HG03108 (cell line): ENCODE results near the gene ATP8A2.

Source experiments
- ATAC-seq: cut with Tn5 transposase; IDR thresholded peaks from one replicate; pipeline ENCODE4 v1.9.1; 2021; ENCODE audit warnings: moderate library complexity; ENCODE audit not compliant: unreplicated experiment

Gene ATP8A2

DNA sequence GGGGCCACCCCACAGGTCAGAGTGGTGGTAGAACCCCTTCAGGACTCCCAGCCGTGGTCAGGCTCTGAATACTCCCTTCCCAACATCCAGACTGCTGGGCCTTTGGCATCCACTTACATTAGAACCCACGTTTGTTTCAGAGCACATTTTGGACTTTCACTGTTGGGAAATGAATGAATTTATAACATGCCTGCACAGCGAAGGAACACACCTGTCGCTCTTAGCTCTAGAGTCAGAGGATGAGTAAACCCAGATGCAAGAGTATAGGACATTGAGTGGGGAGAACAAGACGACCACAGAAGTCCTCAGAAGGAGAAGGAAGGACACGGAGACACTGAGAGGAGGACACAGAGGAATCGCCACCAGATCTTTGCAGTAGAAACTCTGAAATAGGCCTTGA, 649.1 kb downstream of the ATP8A2 start:
- ATAC-seq: no peak

DNA sequence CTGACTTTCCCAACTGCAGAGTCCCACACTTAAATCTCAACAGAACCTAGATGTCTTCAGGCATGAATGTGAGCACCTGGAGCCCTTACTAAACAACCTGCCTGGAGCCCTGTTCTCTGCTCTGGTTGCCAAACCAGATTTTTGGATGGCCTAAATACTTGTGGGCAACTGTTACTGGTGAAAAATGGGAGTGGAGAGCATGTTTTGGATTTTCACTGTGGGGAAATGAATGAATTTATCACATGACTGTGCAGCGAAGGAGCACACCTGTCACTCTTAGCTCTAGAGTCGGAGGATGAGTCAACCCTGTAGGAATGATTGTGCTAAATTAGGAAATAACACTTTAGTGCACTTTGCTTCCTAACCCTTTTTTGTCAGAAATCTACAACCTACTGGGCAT, 649.7 kb downstream of the ATP8A2 start:
- no peak for ATAC-seq

DNA sequence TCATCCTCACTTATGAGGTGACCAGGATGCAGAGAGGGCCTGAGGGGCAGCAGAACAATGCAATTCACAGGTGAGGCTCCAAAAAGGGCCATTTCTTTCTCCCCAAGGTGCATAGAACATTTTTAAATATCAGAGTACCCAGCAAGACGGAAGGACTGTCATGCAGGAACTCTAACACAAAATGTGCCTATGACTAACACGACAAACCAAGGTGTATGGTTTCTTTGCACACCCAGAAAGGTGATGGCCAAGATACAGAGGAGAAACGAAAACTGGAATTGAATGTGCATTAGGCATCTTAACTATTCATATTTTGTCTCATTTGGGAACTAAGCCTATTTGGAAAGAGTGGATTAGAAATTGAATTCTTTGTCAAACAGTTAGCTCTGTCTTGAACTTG, 650.2 kb downstream of the ATP8A2 start:
- ATAC-seq: no peak

DNA sequence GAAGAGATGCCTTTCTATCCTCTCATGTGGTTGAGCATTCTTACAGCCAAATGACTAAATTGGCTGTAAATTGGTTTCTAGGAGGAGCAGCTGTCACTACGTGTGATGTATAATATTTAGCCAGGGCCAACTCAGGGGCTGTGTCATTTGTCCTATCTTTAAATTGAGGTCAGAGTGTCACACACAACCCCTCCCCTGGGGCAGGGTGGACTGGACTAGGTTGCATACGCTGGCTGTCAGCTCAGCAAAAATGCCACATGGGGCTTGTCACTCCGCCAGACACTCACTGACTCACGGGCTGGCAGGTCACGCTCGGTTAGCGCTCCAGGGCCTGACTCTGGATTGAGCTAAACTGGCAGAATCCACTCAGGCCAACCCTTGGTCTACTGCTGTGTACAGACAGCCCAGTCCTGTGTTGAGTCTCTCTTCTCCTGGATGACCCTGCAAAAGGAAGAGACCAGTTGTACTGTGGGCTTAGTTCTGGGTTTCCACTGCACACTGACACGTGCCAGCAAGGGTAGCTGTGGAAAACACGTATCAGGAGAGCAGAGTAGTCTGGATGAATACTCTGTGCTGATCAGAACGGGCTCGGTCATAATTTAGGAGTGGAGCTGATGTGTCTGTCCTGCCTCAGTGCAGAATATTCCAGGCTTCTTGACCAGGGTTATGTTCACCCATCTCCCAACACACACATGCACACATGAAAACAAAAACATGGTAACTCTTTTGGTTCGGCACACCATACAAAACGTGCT, 650.9 kb downstream of the ATP8A2 start:
- ATAC-seq: no peak

DNA sequence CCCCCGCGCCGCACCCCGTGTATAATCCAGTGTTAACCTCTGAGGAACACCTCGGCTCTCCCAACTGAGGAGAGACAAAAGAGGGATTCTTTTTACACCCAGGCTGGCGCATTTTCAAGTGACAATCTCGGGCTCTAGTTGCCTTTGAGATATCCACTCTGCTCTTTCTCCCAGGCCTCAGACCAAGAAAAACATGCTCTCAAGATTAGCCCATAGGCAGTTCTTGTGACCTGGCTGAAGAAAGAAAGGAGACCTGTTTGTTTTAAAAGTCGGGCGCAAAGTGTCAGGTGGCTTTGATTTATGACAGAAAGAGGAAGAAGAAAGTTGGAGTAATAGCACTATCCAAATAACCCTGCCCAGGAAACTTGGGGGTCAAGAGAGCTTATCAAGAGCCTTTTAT, 652.8 kb downstream of the ATP8A2 start:
- ATAC-seq: no peak

DNA sequence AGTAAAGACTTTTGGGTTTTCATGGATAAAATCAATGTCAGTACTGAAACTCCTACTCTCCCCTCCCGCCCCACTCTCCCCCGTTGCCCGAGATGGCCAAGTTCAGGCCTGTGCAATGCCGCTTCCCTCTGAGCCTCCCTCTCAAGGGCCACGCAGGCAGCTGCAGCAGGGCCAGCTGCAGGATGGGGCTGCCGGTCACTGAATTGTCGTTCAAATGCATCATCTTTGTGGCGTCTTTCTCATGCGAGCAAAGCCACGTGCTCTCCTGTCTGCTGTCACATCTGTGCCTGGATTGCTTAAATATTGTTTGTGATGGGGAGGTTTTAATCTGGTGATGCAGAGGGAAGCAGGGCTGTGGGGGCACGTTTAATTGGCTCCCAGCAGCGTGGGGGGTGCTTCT, 653.4 kb downstream of the ATP8A2 start:
- ATAC-seq: no peak

DNA sequence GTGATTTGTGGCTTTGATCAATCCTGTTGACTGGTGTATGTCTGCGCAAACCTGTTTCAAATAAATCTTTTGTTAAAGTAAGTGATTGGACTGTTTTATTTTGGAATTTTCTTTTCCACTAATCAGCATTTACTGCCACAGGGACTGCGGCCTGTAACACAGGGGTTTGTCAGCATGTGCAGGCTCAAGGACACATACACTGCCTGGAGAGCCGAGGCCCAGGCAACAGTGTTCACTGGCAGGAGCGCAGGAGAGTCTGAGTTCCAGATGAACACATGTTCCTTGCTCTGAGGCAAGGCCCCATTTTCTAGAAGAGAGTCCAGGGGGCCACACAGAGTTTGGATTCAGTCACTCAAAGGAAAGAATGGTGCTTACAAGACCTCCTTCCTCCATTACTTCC, 654.0 kb downstream of the ATP8A2 start:
- no peak for ATAC-seq

DNA sequence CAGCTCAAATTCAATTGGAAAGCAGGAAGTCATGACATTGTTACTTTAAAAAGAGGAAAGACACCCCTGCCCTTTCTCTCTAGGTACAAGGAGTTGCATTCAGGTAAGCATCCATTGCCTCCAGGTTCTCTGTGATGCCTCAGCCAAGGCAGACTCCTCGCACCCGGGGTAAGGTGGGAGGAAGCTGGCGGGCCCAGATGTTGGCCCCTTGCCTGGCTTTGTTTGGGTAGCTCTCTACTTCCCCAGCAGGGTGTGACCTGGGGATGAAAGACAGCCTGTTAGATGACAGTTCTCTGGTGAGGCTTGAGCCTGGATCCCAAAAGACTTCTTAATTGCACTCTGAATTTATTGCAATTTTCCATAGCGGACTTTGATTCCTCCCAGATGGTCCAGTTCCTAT, 654.4 kb downstream of the ATP8A2 start:
- ATAC-seq: no peak

DNA sequence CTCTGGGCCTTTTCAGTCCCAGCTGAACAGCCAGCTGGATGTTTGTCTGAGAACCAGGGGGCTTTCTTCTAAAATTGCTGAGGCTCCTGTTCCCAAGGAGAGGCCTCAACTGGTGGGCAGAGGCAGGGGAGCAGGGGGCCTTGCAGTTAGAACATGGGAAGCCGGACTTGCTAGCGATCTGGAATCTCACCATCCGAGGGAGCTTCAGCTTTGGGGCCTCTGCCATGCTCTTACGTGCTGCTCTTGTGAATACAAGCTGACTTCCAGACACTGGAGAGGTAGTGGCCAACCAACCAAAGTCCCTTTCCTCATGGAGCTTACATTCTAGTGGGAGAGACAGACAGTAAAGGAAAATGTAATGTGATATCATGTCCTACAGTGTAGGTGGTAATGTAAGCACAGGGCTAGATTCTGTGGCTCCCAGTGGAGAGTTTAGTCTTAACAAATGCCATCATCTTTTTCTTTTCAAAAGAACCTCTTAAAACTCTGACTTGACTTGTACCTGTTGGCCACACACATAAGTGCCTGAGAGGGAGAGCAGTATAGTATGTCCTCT, 657.9 kb downstream of the ATP8A2 start:
- no peak for ATAC-seq

DNA sequence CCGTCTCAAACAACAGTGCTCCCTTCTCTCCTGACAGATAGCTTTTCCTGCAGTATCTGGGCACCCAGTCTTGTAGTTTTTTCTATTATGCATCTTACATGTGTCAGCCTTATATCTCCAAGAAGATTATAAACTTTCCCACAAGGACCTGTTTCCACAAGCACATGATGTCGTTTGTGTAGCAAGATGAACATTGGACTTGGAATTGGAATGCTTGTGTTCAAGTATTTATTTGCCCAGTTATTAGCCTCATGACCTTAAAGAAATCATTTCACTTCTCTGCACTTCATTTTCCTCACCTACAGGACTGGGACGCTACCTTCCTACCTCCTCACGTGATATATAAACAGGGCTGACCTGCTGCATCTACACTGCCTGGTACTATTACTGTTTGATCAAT, 658.6 kb downstream of the ATP8A2 start:
- ATAC-seq: no peak

DNA sequence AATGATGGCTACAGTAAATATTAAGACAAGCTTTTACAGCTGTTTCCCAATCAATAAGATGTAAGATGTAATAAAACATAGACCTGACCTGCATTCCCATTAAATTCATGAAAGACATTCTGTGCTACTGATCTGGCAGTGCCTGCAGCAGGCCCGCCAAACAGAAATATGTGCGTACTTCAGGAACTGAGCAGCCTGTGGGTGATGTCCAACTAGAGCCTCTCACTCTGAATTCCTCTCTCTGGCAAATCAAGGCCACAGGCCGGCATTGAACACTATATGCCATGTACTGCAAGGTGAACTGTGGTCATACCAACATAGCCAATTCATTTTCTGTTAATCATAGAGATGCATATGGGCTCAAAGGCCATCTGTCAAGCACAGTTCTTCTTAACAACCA, 662.2 kb downstream of the ATP8A2 start:
- ATAC-seq: no peak

DNA sequence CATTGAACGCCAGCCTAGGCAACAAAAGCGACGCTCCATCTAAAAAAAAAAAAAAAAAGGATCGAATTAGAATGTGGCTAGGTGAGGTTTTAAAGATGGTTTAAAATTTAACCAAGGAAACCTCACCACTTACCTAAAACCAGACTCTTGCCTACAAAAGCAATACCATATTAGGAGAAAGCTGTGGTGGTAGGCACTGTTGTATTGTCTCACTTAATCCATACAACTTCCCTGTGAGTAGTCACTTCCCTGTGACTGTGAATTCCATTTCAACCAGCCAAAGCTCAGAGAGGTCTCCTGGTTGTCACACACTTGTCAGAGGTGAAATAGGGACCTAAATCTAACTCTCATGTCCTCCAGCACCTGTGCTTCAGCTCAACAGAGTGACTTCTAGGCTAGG, 664.6 kb downstream of the ATP8A2 start:
- no peak for ATAC-seq

DNA sequence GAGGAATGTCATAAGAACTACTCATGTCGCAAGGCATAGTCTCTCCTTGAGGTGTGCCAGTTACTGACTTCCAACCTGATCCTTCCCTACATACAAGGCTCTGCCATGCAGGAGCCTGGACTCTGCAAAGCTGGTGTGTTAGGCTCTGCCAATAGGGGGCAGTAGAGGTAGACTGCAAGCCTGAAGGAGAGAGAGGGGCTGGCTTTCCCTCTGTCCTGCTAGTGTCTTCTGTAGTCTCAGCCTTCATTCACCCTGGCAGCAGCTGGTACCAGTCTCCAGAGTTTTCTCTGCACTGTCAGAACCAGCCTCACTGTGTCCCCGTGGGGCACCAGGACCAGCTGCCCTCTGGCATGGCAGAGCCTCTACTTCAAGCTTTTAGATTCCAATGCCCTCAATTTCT, 665.5 kb downstream of the ATP8A2 start:
- no peak for ATAC-seq

DNA sequence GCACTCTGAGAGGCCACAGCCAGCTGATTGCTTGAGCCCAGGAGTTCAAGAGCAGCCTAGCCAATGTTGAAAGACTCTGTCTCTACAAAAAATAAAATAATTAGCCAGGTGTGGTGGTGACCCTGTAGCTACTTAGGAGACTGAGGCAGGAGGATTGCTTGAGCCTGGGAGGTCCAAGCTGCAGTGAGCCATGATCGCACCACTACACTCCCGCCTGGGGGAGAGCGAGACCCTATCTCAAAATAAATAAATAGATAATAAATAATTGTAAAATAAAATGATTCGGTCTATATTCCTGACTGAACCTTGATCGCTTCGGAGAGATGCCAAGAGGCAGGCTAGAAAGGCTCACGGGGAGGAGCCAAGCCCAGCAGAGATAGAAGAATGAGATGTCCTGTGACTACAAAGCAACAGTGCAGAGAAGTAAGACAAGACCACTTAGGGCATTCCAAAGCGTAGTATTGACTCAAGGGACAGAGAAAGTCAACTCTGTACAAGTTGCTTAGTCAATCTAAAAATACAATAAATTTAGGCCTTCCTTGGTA, 667.2 kb downstream of the ATP8A2 start:
- no peak for ATAC-seq

DNA sequence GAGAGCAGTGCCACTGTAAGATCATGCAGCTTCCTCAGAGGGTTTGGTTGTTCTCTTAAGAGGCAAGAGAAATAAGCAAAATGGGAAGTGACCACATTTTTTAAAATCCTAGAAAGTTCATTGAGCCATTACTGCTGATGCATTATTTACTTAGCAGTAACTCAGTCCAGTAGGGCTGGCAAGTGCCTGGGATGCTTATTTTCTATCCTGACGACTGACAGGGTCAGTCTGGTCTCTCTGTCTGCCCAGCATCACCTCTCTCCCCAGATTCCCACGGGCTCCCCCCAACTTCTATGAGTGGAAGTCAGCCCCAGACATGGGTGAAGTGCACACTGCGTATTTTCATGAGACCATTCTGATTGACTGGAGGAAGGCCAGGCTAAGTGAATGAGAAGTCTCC, 669.7 kb downstream of the ATP8A2 start:
- no peak for ATAC-seq

DNA sequence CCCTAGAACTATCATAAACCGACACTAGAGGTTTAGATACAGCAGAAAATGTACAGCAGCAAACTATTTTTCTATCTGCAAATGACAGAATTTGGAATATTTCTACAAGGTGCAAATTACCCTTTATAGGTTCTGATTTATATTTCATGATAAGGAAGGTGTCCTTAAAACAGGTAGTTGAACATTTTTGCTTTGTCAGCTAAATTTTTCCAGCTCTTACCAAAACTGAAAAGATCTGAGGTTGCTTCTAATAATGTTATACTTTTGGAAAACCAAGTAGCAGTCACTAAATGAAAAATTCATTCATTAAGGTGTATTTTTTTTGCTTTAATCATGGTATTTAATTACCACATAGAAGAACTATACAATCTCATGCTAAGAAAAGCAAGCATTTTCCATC, 671.0 kb downstream of the ATP8A2 start:
- no peak for ATAC-seq

DNA sequence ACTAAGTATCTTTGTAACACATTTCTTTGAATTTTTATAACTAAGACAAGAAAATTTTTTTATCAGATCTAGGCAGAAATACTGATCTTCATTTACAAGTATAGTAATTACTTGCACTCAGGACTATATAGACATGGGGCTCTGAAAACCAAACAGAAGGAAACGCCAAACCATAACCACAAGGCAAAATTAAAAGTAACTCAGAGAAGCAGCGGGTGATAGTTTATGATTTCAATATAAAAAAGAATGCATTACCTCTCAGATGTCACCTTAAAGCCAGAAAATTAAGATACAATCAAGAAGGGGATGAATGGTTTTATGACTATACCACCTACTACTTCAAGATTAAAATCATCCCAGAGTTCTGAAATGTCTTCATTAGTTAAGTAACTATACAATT, 673.4 kb downstream of the ATP8A2 start:
- no peak for ATAC-seq

DNA sequence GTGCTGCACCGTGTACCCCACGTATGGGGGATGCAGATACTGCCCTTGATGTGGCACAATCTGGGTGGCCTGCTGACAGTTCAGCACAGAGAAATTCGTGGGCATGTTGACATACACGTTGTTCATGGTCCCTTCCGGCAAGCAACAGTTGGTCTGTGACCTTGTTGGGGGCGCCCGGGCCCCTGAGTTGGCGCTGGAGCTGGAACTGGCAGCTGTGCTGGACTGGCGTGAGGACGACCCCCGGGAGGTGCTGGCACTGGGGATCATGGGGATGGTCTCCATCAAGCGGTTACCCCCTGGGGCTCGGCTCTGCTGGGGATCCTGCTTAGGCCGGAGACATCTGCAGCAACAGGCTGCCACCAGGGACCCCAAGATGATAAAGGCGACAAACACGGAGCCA, 674.9 kb downstream of the ATP8A2 start:
- no peak for ATAC-seq

DNA sequence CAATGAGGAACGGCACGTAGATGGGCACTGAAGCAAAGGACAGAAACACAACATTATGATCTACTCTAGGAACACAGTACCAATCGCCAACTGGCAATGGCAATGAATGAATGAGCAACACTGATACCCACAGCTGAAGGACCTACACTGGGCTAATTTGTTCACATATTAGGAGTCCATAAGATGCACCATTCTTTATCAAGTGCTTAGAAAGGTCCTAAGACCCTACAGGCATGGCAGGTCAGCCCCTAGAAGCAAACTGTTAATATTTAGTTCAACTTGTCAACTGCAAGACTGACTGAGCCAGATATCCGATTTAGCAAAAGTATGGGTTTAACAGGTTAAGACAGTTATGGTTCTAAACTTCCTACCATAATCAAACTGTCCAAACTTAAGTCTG, 675.3 kb downstream of the ATP8A2 start:
- no peak for ATAC-seq

DNA sequence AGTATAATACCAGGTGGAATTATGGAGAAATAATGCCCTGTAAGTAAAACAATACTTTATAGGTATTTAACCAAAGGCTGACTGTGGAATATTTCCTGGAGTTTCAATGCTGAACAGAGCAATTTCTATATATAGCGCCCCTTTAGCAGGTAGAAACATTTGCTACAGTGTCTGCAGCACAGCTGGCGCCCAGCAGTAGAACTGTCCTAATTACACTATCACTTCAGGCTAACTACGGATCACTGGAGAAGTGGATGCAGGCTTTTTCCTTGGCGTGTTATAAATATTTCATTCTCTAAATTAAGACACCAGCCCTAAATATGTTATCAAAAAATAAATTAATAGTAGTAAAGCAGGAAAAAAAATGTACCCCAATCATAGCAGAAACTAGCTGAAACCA, 677.0 kb downstream of the ATP8A2 start:
- no peak for ATAC-seq

DNA sequence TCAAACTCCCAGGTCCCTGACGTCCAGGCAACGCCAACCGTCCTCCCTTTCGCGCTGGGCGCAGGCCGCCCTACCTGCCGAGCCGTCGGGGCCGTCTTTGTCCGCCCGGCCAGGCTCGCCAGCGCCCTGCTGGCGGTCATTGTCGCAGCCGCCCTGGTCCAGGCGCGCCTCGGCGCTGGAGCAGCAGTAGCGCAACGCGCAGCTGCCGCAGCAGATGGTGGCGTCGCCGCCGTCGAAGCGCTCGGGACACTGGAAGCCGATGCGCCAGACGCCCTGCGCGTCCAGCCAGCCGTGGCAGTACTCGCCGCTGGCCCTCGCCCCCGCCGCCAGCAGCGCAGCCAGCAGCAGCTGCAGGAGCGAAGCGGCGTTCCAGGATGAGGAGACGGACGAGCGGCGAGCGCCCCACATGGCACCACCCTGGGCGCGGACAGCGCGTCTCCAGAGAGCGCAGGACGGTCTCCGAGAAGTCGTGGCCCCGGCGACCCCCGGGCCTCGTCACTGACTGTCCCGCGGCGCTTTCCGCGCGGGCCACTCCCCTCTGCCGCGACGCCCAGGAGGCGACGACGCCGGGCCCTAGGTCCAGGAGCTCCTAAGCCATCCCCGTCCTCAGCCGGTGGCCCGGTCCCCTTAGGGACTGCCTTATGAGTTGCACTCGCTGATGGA, 678.9 kb downstream of the ATP8A2 start:
- no peak for ATAC-seq

DNA sequence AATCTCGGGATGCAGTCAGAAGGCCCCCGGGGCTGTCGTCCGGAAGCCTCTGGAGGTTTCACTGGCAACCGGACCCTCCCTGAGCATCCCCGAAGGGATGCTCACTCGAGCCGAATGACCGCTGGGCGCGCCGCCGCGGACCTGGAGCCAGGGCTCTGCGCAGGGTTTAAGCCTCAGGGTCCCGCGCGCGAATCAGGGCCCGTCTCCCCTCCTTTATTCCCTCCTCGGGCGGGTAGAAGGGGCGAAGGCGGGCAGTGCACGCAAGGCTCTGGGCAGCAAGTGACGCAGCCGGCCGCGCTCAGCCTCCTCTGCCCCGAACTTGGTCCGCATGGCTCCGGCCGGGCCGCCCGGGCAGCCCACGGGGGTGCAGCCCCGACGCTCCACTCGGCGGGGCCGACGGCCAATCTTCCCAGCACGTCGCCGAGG, 679.5 kb downstream of the ATP8A2 start:
- ATAC-seq: no peak
